PC-3 (cell line): Measurements from ENCODE around the gene DLGAP1. TPM values are rescaled to one million over a fixed set of nuclear protein-coding genes. Genes with fewer than 3 reads are reported as not detected.

Experiments
- ATAC-seq: fragments of 200-7000 bp; cut with Tn5 transposase; 2 replicates; pipeline ENCODE4 v1.9.1; 2020; ENCODE audit warnings: mild to moderate bottlenecking, moderate library complexity
- BruUV-seq: library from RNA; stranded (reverse); fragments of 400-500 nt; replicated peaks from 2 replicates; lab custom pipeline; 2021; lab: Mats Ljungman, UMichigan
- CTCF ChIA-PET: fragments of 300-600 bp; sonication (Branson Sonifier 250); formaldehyde crosslinking; loops from one replicate; lab custom pipeline; 2022; ENCODE audit warnings: antibody characterized with exemption; lab: Charles Lee
- POLR2A ChIA-PET: fragments of 300-600 bp; sonication (Branson Sonifier 250); formaldehyde crosslinking; loops from one replicate; lab custom pipeline; 2022; ENCODE audit warnings: antibody characterized with exemption; ENCODE audit not compliant: unreplicated experiment; lab: Charles Lee
- DNase-seq: peaks from one replicate; pipeline ENCODE4 v3.0.0-alpha.2; 2015
- H2AFZ ChIP-seq: fragments of 300-600 bp; sonication (generic); 2 replicates; pipeline ENCODE4 v1.6.0; 2016; ENCODE audit warnings: antibody characterized with exemption, low read length
- H3F3A ChIP-seq: fragments of 300-600 bp; sonication (generic); one replicate; pipeline ENCODE4 v1.6.0; 2017; ENCODE audit warnings: antibody characterized with exemption, low read length, control low read depth, mild to moderate bottlenecking; ENCODE audit not compliant: unreplicated experiment
- H3K27ac ChIP-seq: fragments of 300-600 bp; sonication (generic); 2 replicates; pipeline ENCODE4 v1.5.1; 2016; ENCODE audit warnings: mild to moderate bottlenecking, low read length
- H3K27me3 ChIP-seq: fragments of 300-600 bp; sonication (generic); 2 replicates; pipeline ENCODE4 v1.6.1; 2016; ENCODE audit warnings: low read length, mixed read lengths
- H3K36me3 ChIP-seq: fragments of 300-600 bp; sonication (generic); 2 replicates; pipeline ENCODE4 v1.6.1; 2016; ENCODE audit warnings: low read depth, mixed run types, low read length, mixed read lengths
- H3K4me1 ChIP-seq: fragments of 300-600 bp; sonication (generic); 2 replicates; pipeline ENCODE4 v1.5.1; 2016; ENCODE audit warnings: low read length; ENCODE audit not compliant: insufficient read depth
- H3K4me2 ChIP-seq: fragments of 300-600 bp; sonication (generic); 2 replicates; pipeline ENCODE4 v1.6.0; 2016; ENCODE audit warnings: low read length
- H3K4me3 ChIP-seq: fragments of 300-600 bp; sonication (generic); 2 replicates; pipeline ENCODE4 v1.5.1; 2016; ENCODE audit warnings: mild to moderate bottlenecking, low read length, mixed read lengths
- H3K79me2 ChIP-seq: fragments of 300-600 bp; sonication (generic); 2 replicates; pipeline ENCODE4 v1.6.1; 2017; ENCODE audit warnings: low read length, mixed read lengths
- H3K9ac ChIP-seq: fragments of 300-600 bp; sonication (generic); 2 replicates; pipeline ENCODE4 v1.6.0; 2016; ENCODE audit warnings: mild to moderate bottlenecking, low read length
- H3K9me2 ChIP-seq: fragments of 300-600 bp; sonication (generic); replicated peaks from 2 replicates; pipeline ENCODE4 v1.6.1; 2016; ENCODE audit warnings: mixed run types, low read length, mixed read lengths
- H3K9me3 ChIP-seq: fragments of 300-600 bp; sonication (generic); 2 replicates; pipeline ENCODE4 v1.6.1; 2016; ENCODE audit warnings: low read length, mixed read lengths
- H4K20me1 ChIP-seq: fragments of 300-600 bp; sonication (generic); 2 replicates; pipeline ENCODE4 v1.6.1; 2016; ENCODE audit warnings: low read length, mixed read lengths
- CTCF ChIP-seq: fragments of 300-600 bp; sonication (generic); conservative IDR thresholded peaks from 2 replicates; pipeline ENCODE4 v1.5.1; 2017; ENCODE audit warnings: antibody characterized with exemption, low read depth, mild to moderate bottlenecking, low read length
- EZH2 ChIP-seq: fragments of 300-600 bp; sonication (generic); IDR thresholded peaks from one replicate; pipeline ENCODE4 v1.6.1; 2017; ENCODE audit warnings: antibody characterized with exemption, mild to moderate bottlenecking, low read length; ENCODE audit not compliant: unreplicated experiment
- EZH2phosphoT487 ChIP-seq: fragments of 300-600 bp; sonication (generic); IDR thresholded peaks from 2 replicates; pipeline ENCODE4 v1.6.1; 2018; ENCODE audit warnings: mild to moderate bottlenecking, antibody characterized with exemption, low read length, borderline replicate concordance
- intact Hi-C: fragments of 100-400 bp; cut with micrococcal nuclease; formaldehyde crosslinking; loops from 2 replicates; pipeline ENCODE4 v1.9.0; 2023
- total RNA-seq: library from RNA; depleted of rRNA; stranded (reverse); fragments of >200 nt; gene quantifications from 2 replicates; pipeline ENCODE4 v1.2.3, GENCODE V29; 2014

DLGAP1 gene
- total RNA-seq, 1 experiment from 2014 or later: not detected

GRCh38 chr18:3747176-3747973 is 707.7 kb downstream of the DLGAP1 start:
- Histone ChIP-seq H3K79me2 (no peaks in the 10 kb centered on the region), H4K20me1 (no peaks in the 10 kb centered on the region), H2AFZ (no peak overlapping the region), H3K36me3 (no peaks in the 10 kb centered on the region), H3K9ac (no peak overlapping the region), H3K9me3 (no peaks in the 10 kb centered on the region), H3K9me2 (no peaks in the 10 kb centered on the region), H3F3A (no peaks in the 10 kb centered on the region), H3K4me3 (no peak overlapping the region), H3K4me1 (no peaks in the 10 kb centered on the region), H3K4me2 (no peak overlapping the region), H3K27ac (no peak overlapping the region), H3K27me3 (no peaks in the 10 kb centered on the region; the same call in 1 of the 2 replicates)
- BruUV-seq: no TSS peak
- POLR2A ChIA-PET: no interaction called here
- TF ChIP-seq CTCF: no peak
- no peak for DNase-seq
- ATAC-seq: no peak
- intact Hi-C loops: no loop called here
- CTCF ChIA-PET: no interaction called here

DNA sequence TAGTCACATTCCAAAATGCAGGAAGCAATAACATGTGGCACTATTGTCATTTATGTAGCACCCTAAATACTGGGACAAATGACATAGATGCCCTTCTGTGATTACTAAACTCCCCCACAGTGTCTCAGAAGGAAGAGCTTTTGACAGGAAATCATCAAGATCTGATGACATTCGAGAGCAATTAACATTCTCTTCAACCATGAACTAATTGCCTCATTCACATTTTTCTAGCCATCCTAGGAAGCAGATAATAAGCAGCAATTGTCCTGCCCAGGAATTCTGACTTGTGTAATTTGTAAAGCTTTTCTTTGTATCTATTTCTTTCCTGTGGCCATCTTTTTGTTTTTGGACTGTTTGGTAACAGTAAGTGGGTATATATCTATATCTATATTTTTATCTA is 712.6 kb downstream of the DLGAP1 start:
- intact Hi-C loops: no loop called here
- no peaks in the 10 kb centered on the region for H3K9me2 ChIP-seq
- H3K4me1 ChIP-seq: no peaks in the 10 kb centered on the region
- no peak overlapping the region for H3K27ac ChIP-seq
- H3K9me3 ChIP-seq: no peaks in the 10 kb centered on the region
- H3K9ac ChIP-seq: no peak overlapping the region
- no peaks in the 10 kb centered on the region; the same call in 1 of the 2 replicates for H3K27me3 ChIP-seq
- CTCF ChIA-PET: no interaction called here
- no peaks in the 10 kb centered on the region for H3F3A ChIP-seq
- no peak overlapping the region for H3K4me3 ChIP-seq
- H3K4me2 ChIP-seq: no peak overlapping the region
- H2AFZ ChIP-seq: no peak overlapping the region
- H3K36me3 ChIP-seq: no peaks in the 10 kb centered on the region
- TF ChIP-seq EZH2 (no peak), CTCF (no peak), EZH2phosphoT487 (no peak)
- DNase-seq (no peak), ATAC-seq (no peak)
- POLR2A ChIA-PET: no interaction called here
- no peaks in the 10 kb centered on the region for H3K79me2 ChIP-seq
- BruUV-seq: no TSS peak
- H4K20me1 ChIP-seq: no peaks in the 10 kb centered on the region

DNA sequence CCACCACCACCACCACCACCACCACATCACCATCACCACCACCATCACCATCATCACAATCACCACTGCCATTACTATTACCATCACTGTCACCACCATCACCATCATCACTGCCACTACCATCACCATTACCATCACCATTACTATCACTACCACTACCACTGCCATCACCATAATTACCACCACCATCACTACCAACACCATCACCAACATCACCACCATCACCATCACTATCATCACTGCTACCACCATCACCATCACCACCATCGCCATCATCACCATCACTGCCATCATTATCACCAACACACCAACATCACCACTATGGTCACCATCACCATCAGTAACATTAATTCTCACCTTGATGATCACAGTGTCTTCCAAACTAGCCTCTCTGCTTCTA is 713.8 kb downstream of the DLGAP1 start:
- Histone ChIP-seq H3K4me1 (no peaks in the 10 kb centered on the region), H3K4me3 (no peak overlapping the region), H3K4me2 (no peak overlapping the region), H2AFZ (no peak overlapping the region), H3K27ac (no peak overlapping the region), H3K27me3 (peaks cover 2% of the 10 kb centered on the region; the same call in 1 of the 2 replicates), H3K9ac (no peak overlapping the region), H3K9me2 (no peaks in the 10 kb centered on the region), H3K79me2 (no peaks in the 10 kb centered on the region), H3K36me3 (no peaks in the 10 kb centered on the region), H3F3A (no peaks in the 10 kb centered on the region), H3K9me3 (no peaks in the 10 kb centered on the region), H4K20me1 (no peaks in the 10 kb centered on the region)
- DNase-seq: no peak
- CTCF ChIA-PET: no interaction called here
- POLR2A ChIA-PET: no interaction called here
- no peak for ATAC-seq
- intact Hi-C loops: no loop called here
- no peak for TF ChIP-seq EZH2phosphoT487
- TF ChIP-seq EZH2: no peak
- TF ChIP-seq CTCF: no peak
- no TSS peak for BruUV-seq
